Keratinocyte (primary cell): ENCODE results near the gene EZH1.

Experiments used
- CTCF ChIP-seq, 3 experiments: IDR thresholded peaks in 1 of 3; conservative IDR thresholded peaks in 1 of 3; optimal IDR thresholded peaks in 1 of 3; 2 replicates in 2 of 3; 3 replicates in 1 of 3; pipeline versions ENCODE3 to v1.5.1; 2011; ENCODE audit warnings: low read length in 3 of 3, mild to moderate bottlenecking in 3 of 3, moderate library complexity in 2 of 3, control low read depth in 1 of 3, inconsistent platforms in 1 of 3; ENCODE audit not compliant: insufficient read depth in 2 of 3; ENCODE audit errors: extremely low read depth in 1 of 3
- EZH2 ChIP-seq: IDR thresholded peaks from one replicate; pipeline ENCODE4 v1.6.1; 2012; ENCODE audit warnings: inconsistent platforms, mild to moderate bottlenecking, low read length, moderate library complexity

DNA sequence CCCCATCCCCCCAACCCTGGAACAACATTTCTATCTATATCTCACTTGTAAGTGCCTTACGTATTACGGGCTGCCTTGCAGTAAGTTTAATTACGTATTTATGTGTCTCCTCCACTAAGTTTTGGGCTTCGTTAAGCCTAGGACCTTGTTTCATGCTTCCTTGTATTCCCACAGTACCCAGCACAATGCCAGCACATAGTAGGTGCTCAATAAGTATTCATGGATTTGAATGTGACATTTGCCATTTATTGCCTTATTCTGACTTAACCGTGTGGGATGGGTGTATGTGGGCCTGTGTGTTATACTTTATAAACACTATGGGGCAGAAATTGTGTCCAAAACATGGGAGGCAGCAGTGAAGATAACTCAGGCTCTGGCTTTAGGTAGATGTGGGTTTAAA is 47.7 kb upstream of the EZH1 start:
- TF ChIP-seq CTCF (optimal IDR thresholded peaks at IDR 0.05 in 1 of 3, IDR thresholded peaks at IDR 0.05 in 1 of 3, conservative IDR thresholded peaks at IDR 0.05 in 1 of 3; ENCODE audit: extremely low read depth in 1 of 3, insufficient read depth in 2 of 3, low read length in 3 of 3) (no peak), EZH2 (no peak)
